ENCODE measurements around the gene DCLRE1C. TPM values are rescaled to one million over a fixed set of nuclear protein-coding genes. Genes with fewer than 3 reads are reported as not detected.
"Not testable (repeated sequence)": the region's sequence is repeated elsewhere in the genome, so short reads cannot be mapped to it uniquely, and the experiment has no call there.

DCLRE1C gene
- total RNA-seq, 1 donor from 2014 or later, result 2.2 TPM

DNA sequence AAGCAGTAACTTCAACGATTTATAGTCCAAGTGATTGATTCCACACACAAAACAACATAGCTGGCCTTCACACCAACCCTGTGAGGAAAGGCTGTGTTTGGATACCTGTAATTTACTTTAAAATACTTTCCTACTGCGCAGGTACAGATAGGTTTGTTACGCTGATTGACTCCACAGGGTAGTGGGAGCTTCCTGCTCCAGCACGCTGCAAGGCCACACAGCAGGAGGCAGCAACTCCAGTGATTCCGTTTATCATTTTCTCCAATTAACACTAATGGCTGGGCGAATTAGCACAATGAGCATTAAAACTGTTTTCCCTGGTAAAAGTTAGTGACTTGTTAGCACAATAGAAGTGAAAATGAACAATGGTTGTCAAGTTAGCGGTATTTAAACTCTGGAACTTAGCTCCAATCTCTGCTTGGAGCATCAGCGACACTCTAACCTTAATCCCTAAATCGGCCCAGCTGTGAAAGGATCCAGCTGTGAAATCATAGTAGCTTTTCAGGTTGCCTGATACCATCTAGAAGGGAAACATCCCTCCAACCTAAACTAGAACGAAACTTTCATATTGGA, 959 bp downstream of the DCLRE1C start:
- ATAC-seq (ENCODE audit: poor library complexity) (no peak), DNase-seq (no peak)
- intact Hi-C loops (cut with DNase I), result loop anchor here (5.0 to 10.0 kb wide), 2 partner anchors 76 to 142 kb away; partner anchors contain the start of genes RPP38 and SUV39H2

GRCh38 chr10:14949291-14949690, 4.6 kb downstream of the DCLRE1C start:
- no peak for ATAC-seq (ENCODE audit: poor library complexity)
- intact Hi-C loops (cut with DNase I), result no loop called here

GRCh38 chr10:14947268-14947667, 6.6 kb downstream of the DCLRE1C start:
- intact Hi-C loops (cut with DNase I), result no loop called here
- ATAC-seq (ENCODE audit: poor library complexity) (no peak), DNase-seq (no peak)

More at GRCh38 chr10:14949291-14949690, 4.6 kb downstream of the DCLRE1C start:
- DNase-seq, result no peak

DNA sequence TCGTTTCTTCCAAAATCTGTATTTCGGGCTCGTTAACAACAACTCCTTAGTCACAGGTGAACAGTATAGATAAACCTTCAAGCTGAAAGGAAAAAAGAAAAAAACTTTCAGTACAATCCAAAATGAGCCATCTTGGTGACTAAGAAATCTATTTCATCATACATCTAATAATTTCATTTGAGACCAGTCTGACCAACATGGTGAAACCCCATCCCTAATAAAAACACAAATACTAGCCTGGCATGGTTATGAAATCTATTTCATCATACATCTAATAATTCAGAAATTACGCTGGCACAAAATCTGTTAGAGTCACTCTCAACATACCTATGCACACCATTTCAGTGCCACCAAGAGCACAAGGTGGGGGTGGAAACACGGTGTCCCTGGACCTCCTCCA, 8.8 kb downstream of the DCLRE1C start:
- ATAC-seq (ENCODE audit: poor library complexity) (no peak), DNase-seq (no peak)
- intact Hi-C loops (cut with DNase I), result no loop called here

DNA sequence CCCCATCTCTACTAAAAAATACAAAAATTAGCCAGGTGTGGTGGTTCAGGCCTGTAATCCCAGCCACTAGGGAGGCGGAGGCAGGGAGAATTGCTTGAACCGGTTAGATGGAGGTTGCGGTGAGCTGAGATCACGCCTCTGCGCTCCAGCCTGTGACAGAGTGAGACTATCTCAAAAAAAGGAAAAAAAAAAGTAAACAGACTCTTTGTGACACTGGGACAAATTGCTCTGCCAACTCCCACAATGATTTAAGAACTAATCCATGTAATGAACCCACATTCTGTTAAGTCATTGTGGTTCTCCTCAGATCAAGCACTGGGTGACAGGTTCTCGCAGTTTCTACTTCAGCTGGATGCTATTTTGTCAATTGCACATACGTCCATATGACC, 11.0 kb downstream of the DCLRE1C start:
- DNase-seq; intact Hi-C loops (cut with DNase I); ATAC-seq (ENCODE audit: poor library complexity): not testable (repeated sequence)

DNA sequence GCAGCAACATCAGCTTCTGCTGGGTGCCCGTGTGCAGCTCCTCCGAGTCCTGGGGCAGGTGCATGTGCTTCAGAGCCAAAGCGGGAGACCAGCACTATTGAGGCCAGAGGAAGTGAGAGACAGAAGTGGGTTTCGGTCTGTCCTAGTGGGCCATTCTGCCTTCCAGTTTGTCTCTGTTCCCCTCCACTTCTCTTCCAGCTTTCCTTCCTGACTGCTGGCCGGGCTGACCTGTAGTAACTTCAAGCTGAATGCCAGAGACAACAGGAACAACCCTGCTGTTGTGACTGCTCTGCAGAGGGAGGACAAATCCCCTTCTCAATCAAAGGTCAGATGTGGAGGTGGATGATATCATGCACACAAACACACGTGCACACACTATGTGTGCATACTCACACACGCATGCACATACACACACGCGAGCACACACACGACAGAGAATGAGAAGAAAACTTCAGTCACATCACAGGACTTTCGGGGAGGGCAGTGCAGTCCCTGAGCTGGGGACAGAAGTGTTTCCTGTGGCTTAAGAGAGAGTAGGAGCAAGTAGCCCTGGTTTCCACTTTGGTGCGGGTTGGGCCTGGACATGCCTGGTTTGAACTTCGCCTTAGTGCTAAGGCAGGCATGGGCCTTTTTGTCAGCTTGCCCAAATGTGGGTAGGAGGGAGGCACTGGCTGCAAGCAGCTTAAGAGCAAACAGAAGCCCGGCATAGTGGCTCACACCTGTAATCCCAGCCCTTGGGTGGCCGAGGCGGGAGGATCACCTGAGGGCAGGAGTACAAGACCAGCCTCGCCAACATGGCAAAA, 11.5 kb downstream of the DCLRE1C start:
- intact Hi-C loops (cut with DNase I); DNase-seq; ATAC-seq (ENCODE audit: poor library complexity): not testable (repeated sequence)

GRCh38 chr10:14938971-14939370, 14.9 kb downstream of the DCLRE1C start:
- ATAC-seq (ENCODE audit: poor library complexity); intact Hi-C loops (cut with DNase I); DNase-seq: not testable (repeated sequence)

- intact Hi-C loops (cut with DNase I), result no loop called here
- ATAC-seq (ENCODE audit: poor library complexity) (no peak), DNase-seq (no peak)
Measured at GRCh38 chr10:14936584-14936983, 17.3 kb downstream of the DCLRE1C start.

DNA sequence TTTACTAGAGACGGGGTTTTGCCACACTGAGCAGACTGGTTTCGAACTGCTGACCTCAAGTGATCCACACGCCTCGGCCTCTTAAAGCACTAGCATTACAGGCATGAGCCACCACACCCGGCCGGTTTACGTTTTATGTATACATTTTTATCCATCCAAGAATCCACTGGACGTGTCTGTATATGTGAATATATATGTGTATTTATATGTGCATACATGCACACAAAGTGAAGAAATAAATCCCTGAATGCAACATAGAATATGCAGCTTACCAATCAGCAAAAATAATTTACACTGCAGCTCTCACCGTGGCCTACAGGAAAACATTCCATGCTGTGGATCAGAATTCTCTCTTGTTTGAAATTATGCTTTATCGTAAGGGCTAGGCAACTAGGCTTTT, 23.3 kb downstream of the DCLRE1C start:
- ATAC-seq (ENCODE audit: poor library complexity) (no peak), DNase-seq (no peak)
- intact Hi-C loops (cut with DNase I), result no loop called here

DNA sequence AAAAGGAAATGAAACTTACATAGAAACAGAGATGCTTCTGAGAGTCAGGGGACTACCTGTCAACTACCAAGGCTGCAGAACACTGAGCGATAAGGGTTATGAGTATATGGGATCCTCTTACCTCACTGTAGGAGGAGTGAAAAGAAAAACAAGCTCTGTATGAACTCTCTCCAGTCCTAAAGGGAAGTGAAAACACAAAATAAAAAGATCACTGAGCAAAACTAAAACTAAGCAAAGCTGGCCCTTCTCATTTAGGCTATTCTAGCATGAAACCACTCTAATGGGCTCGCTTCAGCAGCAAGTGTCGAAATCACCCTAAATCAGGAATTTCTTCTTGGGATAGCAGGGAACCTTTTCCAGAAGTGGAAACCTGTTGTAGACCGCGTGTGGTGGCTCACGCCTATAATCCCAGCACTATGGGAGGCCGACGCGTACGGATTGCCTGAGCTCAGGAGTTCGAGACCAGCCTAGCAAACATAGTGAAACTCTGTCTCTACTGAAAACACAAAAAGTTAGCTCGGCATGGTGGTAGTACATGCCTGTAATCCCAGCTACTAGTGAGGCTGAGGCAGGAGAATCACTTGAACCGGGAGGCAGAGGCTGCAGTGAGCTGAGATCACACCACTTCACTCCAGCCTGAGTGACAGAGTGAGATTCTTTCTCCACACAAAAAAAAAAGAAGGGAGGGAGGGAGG, 27.0 kb downstream of the DCLRE1C start:
- no peak for ATAC-seq (ENCODE audit: poor library complexity)
- no peak for DNase-seq
- intact Hi-C loops (cut with DNase I), result no loop called here

- intact Hi-C loops (cut with DNase I), result no loop called here
- no peak for DNase-seq
- no peak for ATAC-seq (ENCODE audit: poor library complexity)
Measured at GRCh38 chr10:14926061-14926470, 27.8 kb downstream of the DCLRE1C start.

GRCh38 chr10:14925268-14925667, 28.6 kb downstream of the DCLRE1C start:
- DNase-seq, result no peak
- intact Hi-C loops (cut with DNase I), result no loop called here

GRCh38 chr10:14924013-14924412, 29.9 kb downstream of the DCLRE1C start:
- intact Hi-C loops (cut with DNase I), result no loop called here
- DNase-seq (no peak), ATAC-seq (ENCODE audit: poor library complexity) (no peak)

More at GRCh38 chr10:14925268-14925667, 28.6 kb downstream of the DCLRE1C start:
- ATAC-seq (ENCODE audit: poor library complexity), result no peak

DNA sequence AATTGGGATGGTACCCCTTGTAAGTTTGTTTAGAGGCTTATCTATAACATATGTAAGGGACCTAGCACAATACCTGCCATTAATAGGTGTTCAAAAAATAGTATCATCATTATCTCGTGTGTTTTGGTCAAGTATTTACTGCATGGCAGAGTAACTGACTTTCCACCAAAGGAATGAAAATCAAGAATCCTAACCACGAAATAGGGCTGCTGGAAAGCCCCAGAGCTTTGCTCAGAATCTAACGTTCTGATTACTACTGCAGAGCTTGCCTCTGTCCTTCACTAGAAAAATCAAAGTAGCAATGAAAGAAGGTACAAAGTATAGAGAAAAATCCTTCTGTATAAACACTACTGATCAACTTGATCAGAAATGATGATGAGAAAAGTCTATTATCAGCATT, 34.9 kb downstream of the DCLRE1C start:
- ATAC-seq (ENCODE audit: poor library complexity), result no peak
- DNase-seq, result no peak
- intact Hi-C loops (cut with DNase I), result no loop called here

DNA sequence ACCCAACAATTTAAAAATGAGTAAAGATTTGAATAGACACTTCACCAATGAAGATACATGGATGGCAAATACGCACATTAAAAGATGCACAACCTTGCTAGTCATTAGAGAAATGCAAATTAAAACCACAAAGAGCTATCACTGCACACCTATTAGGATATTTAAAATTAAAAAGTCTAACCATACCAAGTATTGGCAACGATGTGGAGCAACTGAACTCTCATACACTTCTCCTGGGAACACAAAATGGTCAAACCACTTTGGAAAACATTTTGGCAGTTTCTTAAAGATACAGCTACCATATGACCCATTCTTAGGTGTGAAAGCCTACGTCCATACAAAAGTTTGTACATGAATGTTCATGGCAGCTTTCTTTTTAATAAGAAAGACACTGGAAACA, 36.1 kb downstream of the DCLRE1C start:
- ATAC-seq (ENCODE audit: poor library complexity), result no peak
- intact Hi-C loops (cut with DNase I), result no loop called here
- no peak for DNase-seq

DNA sequence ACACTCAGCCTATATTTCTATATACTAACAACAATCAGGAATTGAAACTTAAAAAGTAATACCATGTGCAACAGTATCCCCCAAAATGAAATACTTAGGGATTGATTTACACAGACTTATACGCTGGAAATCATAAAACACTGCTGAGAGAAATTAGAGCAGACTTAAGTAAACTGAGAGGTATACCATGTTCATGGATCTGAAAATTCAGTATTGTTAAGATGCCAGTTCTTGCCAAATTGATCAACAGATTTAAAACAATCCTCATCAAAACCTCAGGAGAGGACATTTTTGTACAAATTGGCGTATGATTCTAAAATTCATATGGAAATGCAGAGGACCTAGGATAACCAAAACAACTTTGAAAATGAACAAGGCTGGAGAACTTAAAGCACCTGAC, 37.3 kb downstream of the DCLRE1C start:
- DNase-seq (no peak), ATAC-seq (ENCODE audit: poor library complexity) (no peak)
- intact Hi-C loops (cut with DNase I), result no loop called here

DNA sequence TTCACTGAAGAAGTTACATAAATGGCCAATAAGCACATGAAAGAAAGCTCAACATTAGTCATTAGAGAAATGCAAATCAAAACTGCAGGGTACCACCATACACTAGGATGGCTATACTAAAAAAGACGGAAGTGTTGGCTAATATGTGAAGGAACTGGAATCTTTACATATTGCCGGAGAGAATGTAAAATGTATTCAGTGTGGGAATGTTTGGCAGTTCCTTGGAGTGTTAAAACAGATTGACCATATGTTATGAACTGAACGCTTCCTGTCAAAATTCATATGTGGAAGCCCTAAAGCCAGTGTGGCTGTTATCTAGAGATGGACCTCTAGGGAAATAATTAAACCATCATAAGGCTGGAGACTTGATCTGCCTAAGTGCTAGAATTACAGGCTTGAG, 42.1 kb downstream of the DCLRE1C start:
- intact Hi-C loops (cut with DNase I), result no loop called here
- DNase-seq, result no peak
- no peak for ATAC-seq (ENCODE audit: poor library complexity)

DNA sequence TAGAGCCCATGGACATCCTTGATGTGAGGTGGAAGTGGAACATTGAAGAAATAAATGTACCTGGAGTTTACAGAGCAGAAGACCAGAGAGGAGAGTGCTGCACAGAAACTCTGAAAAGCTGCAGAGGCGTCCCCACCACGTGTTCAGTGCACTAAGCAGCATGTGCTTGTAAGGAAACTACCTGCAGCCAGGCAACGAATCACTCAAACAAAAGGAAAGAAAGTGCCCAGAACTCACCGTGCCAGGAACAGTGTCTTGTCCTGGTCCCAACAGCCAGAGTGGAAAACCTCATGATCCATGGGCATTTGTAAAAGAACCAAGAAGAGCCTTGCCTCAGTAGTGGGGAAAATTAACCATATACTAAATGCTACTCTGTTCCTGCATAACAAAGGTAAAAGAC, 42.9 kb downstream of the DCLRE1C start:
- intact Hi-C loops (cut with DNase I), result no loop called here
- ATAC-seq (ENCODE audit: poor library complexity) (no peak), DNase-seq (no peak)

- no peak for ATAC-seq (ENCODE audit: poor library complexity)
Measured at GRCh38 chr10:14909101-14909500, 44.8 kb downstream of the DCLRE1C start.

DNA sequence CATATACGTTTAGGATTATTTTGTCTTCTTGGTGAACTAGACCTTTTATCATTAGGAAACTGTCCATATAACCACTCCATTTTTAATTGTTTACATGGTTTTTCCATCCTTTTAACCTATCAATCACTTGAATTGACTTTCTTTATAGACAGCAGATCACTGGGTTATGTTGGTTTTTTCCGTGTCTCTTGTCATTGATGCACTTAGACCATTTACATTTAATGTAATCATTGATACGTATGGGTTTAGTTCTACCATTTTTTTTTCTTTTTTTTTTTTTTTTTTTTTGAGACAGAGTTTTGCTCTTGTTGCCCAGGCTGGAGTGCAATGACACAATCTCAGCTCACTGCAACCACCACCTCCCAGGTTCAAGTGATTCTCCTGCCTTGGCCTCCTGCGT, 46.3 kb downstream of the DCLRE1C start:
- DNase-seq; intact Hi-C loops (cut with DNase I); ATAC-seq (ENCODE audit: poor library complexity): not testable (repeated sequence)

More at GRCh38 chr10:14909101-14909500, 44.8 kb downstream of the DCLRE1C start:
- intact Hi-C loops (cut with DNase I), result no loop called here
- no peak for DNase-seq

All from Right ventricle myocardium superior (tissue), 1 donor.